ENCODE data around the gene WDR48. TPM values are rescaled to one million over a fixed set of nuclear protein-coding genes. Genes with fewer than 3 reads are reported as not detected.

The WDR48 gene
- total RNA-seq, 1 donor from 2014 or later = 81.0 TPM

- no peak for TF ChIP-seq CTCF (IDR thresholded peaks at IDR 0.05)
- H3K27me3 ChIP-seq = no peaks in the 10 kb centered on the region
- no peaks in the 10 kb centered on the region for H3K9me3 ChIP-seq
- DNase-seq (ENCODE audit: low spot score in 2 of 2) = no peak
- H3K27ac ChIP-seq = no peak overlapping the region
- no peaks in the 10 kb centered on the region for H3K36me3 ChIP-seq
- H3K4me1 ChIP-seq = no peaks in the 10 kb centered on the region
- H3K4me3 ChIP-seq = no peak overlapping the region
- intact Hi-C loops (cut with DNase I) = no loop called here
Observed at GRCh38 chr3:39025222-39025970, 26.4 kb upstream of the WDR48 start.

GRCh38 chr3:39028546-39028945 lies 23.3 kb upstream of the WDR48 start:
- H3K27ac ChIP-seq = no peak overlapping the region
- intact Hi-C loops (cut with DNase I) = no loop called here

GRCh38 chr3:39029556-39029955 lies 22.3 kb upstream of the WDR48 start:
- Histone ChIP-seq H3K36me3 (no peaks in the 10 kb centered on the region), H3K4me3 (no peak overlapping the region)

More at GRCh38 chr3:39028546-39028945, 23.3 kb upstream of the WDR48 start:
- no peak for TF ChIP-seq CTCF (IDR thresholded peaks at IDR 0.05)
- Histone ChIP-seq H3K36me3 (no peaks in the 10 kb centered on the region), H3K9me3 (no peaks in the 10 kb centered on the region), H3K4me1 (no peaks in the 10 kb centered on the region), H3K4me3 (no peak overlapping the region), H3K27me3 (no peaks in the 10 kb centered on the region)
- no peak for DNase-seq (ENCODE audit: low spot score in 2 of 2)

GRCh38 chr3:39038165-39038564 lies 13.7 kb upstream of the WDR48 start:
- intact Hi-C loops (cut with DNase I) = loop anchor here (10.0 kb wide), 1 partner anchor 543 kb away; the partner anchor contains the start of gene EXOG
- no peak for TF ChIP-seq CTCF (IDR thresholded peaks at IDR 0.05)

More at GRCh38 chr3:39029556-39029955, 22.3 kb upstream of the WDR48 start:
- intact Hi-C loops (cut with DNase I) = no loop called here
- no peaks in the 10 kb centered on the region for H3K9me3 ChIP-seq
- no peak for DNase-seq (ENCODE audit: low spot score in 2 of 2)
- no peaks in the 10 kb centered on the region for H3K27me3 ChIP-seq
- no peak for TF ChIP-seq CTCF (IDR thresholded peaks at IDR 0.05)
- no peak overlapping the region for H3K27ac ChIP-seq
- H3K4me1 ChIP-seq = no peaks in the 10 kb centered on the region

GRCh38 chr3:39050029-39050428 lies 1.8 kb upstream of the WDR48 start:
- Histone ChIP-seq H3K9me3 (no peaks in the 10 kb centered on the region), H3K4me1 (peaks cover 0 to 5% of the 10 kb centered on the region in 2 donors), H3K4me3 (no peak overlapping the region), H3K36me3 (no peaks in the 10 kb centered on the region), H3K27ac (no peak overlapping the region), H3K27me3 (no peaks in the 10 kb centered on the region)
- intact Hi-C loops (cut with DNase I) = loop anchor here (5.0 kb wide), 2 partner anchors 332 to 593 kb away; partner anchors contain the start of gene SLC25A38
- no peak for TF ChIP-seq CTCF (IDR thresholded peaks at IDR 0.05)
- DNase-seq (ENCODE audit: low spot score in 2 of 2) = no peak

More at GRCh38 chr3:39038165-39038564, 13.7 kb upstream of the WDR48 start:
- Histone ChIP-seq H3K27ac (no peak overlapping the region), H3K36me3 (no peaks in the 10 kb centered on the region), H3K9me3 (peaks cover 0 to 5% of the 10 kb centered on the region in 2 donors), H3K4me1 (no peaks in the 10 kb centered on the region), H3K27me3 (no peaks in the 10 kb centered on the region), H3K4me3 (no peak overlapping the region)
- DNase-seq (ENCODE audit: low spot score in 2 of 2) = no peak
